BE2C (cell line): Measurements from ENCODE around the gene GRIK4.

Experiments used
- DNase-seq: peaks from one replicate; pipeline ENCODE4 v3.0.0-alpha.2; 2020
- H3K27me3 ChIP-seq: fragments of 250-450 bp; sonication (Bioruptor Pico); 2 replicates; pipeline ENCODE4 v1.5.1; 2020; ENCODE audit warnings: mild to moderate bottlenecking
- H3K36me3 ChIP-seq: fragments of 250-450 bp; sonication (Bioruptor Pico); 2 replicates; pipeline ENCODE4 v1.5.1; 2020; ENCODE audit warnings: mild to moderate bottlenecking
- H3K4me1 ChIP-seq: fragments of 250-450 bp; sonication (Bioruptor Pico); 2 replicates; pipeline ENCODE4 v1.5.1; 2020
- H3K4me3 ChIP-seq: 2 replicates; pipeline ENCODE4 v1.5.1; 2011; ENCODE audit warnings: low read depth, low read length
- H3K9me3 ChIP-seq: fragments of 250-450 bp; sonication (Bioruptor Pico); 2 replicates; pipeline ENCODE4 v1.5.1; 2020
- CTCF ChIP-seq: IDR thresholded peaks from 2 replicates; pipeline ENCODE4 v1.5.1; 2012; ENCODE audit warnings: mild to moderate bottlenecking, low read depth, low read length

The GRIK4 gene

GRCh38 chr11:120680322-120680721 lies 168.8 kb downstream of the GRIK4 start:
- no peak for DNase-seq
- H3K36me3 ChIP-seq, result no peaks in the 10 kb centered on the region
- TF ChIP-seq CTCF, result no peak
- H3K4me1 ChIP-seq, result no peaks in the 10 kb centered on the region
- H3K4me3 ChIP-seq, result no peak overlapping the region
- H3K9me3 ChIP-seq, result no peaks in the 10 kb centered on the region
- H3K27me3 ChIP-seq, result no peaks in the 10 kb centered on the region

- DNase-seq, result no peak
- H3K36me3 ChIP-seq, result no peaks in the 10 kb centered on the region
- no peaks in the 10 kb centered on the region for H3K4me1 ChIP-seq
- no peak for TF ChIP-seq CTCF
- no peak overlapping the region for H3K4me3 ChIP-seq
- no peaks in the 10 kb centered on the region for H3K27me3 ChIP-seq
- no peaks in the 10 kb centered on the region for H3K9me3 ChIP-seq
Observed at GRCh38 chr11:120681434-120682331, 170.1 kb downstream of the GRIK4 start.

GRCh38 chr11:120682332-120682649 lies 170.7 kb downstream of the GRIK4 start:
- Histone ChIP-seq H3K9me3 (no peaks in the 10 kb centered on the region), H3K36me3 (no peaks in the 10 kb centered on the region), H3K4me1 (no peaks in the 10 kb centered on the region), H3K4me3 (no peak overlapping the region), H3K27me3 (no peaks in the 10 kb centered on the region)
- no peak for TF ChIP-seq CTCF
- no peak for DNase-seq

GRCh38 chr11:120682866-120683265 lies 171.3 kb downstream of the GRIK4 start:
- no peaks in the 10 kb centered on the region for H3K9me3 ChIP-seq
- H3K27me3 ChIP-seq, result no peaks in the 10 kb centered on the region
- no peak for DNase-seq
- no peak overlapping the region for H3K4me3 ChIP-seq
- TF ChIP-seq CTCF, result no peak
- no peaks in the 10 kb centered on the region for H3K36me3 ChIP-seq
- H3K4me1 ChIP-seq, result no peaks in the 10 kb centered on the region

- Histone ChIP-seq H3K27me3 (no peaks in the 10 kb centered on the region), H3K4me3 (no peak overlapping the region), H3K36me3 (no peaks in the 10 kb centered on the region), H3K4me1 (no peaks in the 10 kb centered on the region), H3K9me3 (no peaks in the 10 kb centered on the region)
- TF ChIP-seq CTCF, result no peak
- no peak for DNase-seq
Observed at GRCh38 chr11:120686516-120686915, 175.0 kb downstream of the GRIK4 start.

- no peak overlapping the region for H3K4me3 ChIP-seq
- no peaks in the 10 kb centered on the region for H3K9me3 ChIP-seq
- DNase-seq, result no peak
- H3K36me3 ChIP-seq, result no peaks in the 10 kb centered on the region
- no peaks in the 10 kb centered on the region for H3K4me1 ChIP-seq
- no peak for TF ChIP-seq CTCF
- H3K27me3 ChIP-seq, result no peaks in the 10 kb centered on the region
Observed at GRCh38 chr11:120688163-120688562, 176.6 kb downstream of the GRIK4 start.
